OCI-LY1 (cell line): Measurements from ENCODE around the gene TECPR2.
A peak's percentile ranks its signal among the peaks of the same experiment; 100 is the strongest.

Experiments used
- H2AFZ ChIP-seq: fragments of 200-600 bp; sonication (generic), shearing (Covaris generic); 2 replicates; pipeline ENCODE4 v1.6.0; 2014; ENCODE audit warnings: antibody characterized with exemption, mild to moderate bottlenecking, low read length
- H3F3A ChIP-seq: fragments of 200-600 bp; sonication (generic), shearing (Covaris generic); 2 replicates; pipeline ENCODE4 v1.6.0; 2014; ENCODE audit warnings: mild to moderate bottlenecking, antibody characterized with exemption, low read length, moderate library complexity; ENCODE audit not compliant: insufficient read depth
- H3K27ac ChIP-seq: fragments of 200-600 bp; sonication (generic); 2 replicates; pipeline ENCODE4 v1.5.1; 2014; ENCODE audit warnings: low read length, mixed run types, mild to moderate bottlenecking, low read depth; ENCODE audit not compliant: poor library complexity, severe bottlenecking
- H3K27me3 ChIP-seq: fragments of 200-600 bp; sonication (generic); 2 replicates; pipeline ENCODE4 v1.6.0; 2014; ENCODE audit warnings: antibody characterized with exemption, mild to moderate bottlenecking, low read length, moderate library complexity; ENCODE audit not compliant: insufficient read depth
- H3K36me3 ChIP-seq: fragments of 200-600 bp; sonication (generic); 2 replicates; pipeline ENCODE4 v1.6.1; 2014; ENCODE audit warnings: mild to moderate bottlenecking, antibody characterized with exemption, low read length, moderate library complexity, mixed read lengths; ENCODE audit not compliant: insufficient read depth
- H3K4me1 ChIP-seq: fragments of 200-600 bp; sonication (generic); 2 replicates; pipeline ENCODE4 v1.5.1; 2014; ENCODE audit warnings: mild to moderate bottlenecking, low read length, moderate library complexity; ENCODE audit not compliant: insufficient read depth, severe bottlenecking
- H3K4me2 ChIP-seq: fragments of 200-600 bp; sonication (generic), shearing (Covaris generic); 2 replicates; pipeline ENCODE4 v1.6.1; 2014; ENCODE audit warnings: low read length
- H3K4me3 ChIP-seq: fragments of 200-600 bp; sonication (generic); 2 replicates; pipeline ENCODE4 v1.5.1; 2014; ENCODE audit warnings: low read length, low read depth, mild to moderate bottlenecking, mixed read lengths; ENCODE audit not compliant: poor library complexity, severe bottlenecking
- H3K79me2 ChIP-seq: fragments of 200-600 bp; shearing (Covaris generic); 2 replicates; pipeline ENCODE4 v1.6.1; 2016; ENCODE audit warnings: mixed run types, low read length, mixed read lengths; ENCODE audit not compliant: insufficient read depth
- H3K9ac ChIP-seq: fragments of 200-600 bp; sonication (generic), shearing (Covaris generic); 2 replicates; pipeline ENCODE4 v1.6.1; 2014; ENCODE audit warnings: mild to moderate bottlenecking, low read length, mixed read lengths
- H3K9me2 ChIP-seq: fragments of 200-600 bp; sonication (generic), shearing (Covaris generic); 2 replicates; pipeline ENCODE4 v1.6.1; 2014; ENCODE audit warnings: low read depth, mild to moderate bottlenecking, low read length, mixed read lengths
- H3K9me3 ChIP-seq: fragments of 200-600 bp; shearing (Covaris generic); 2 replicates; pipeline ENCODE4 v1.6.1; 2014; ENCODE audit warnings: low read length, mixed read lengths
- H4K20me1 ChIP-seq: fragments of 200-600 bp; sonication (generic), shearing (Covaris generic); 2 replicates; pipeline ENCODE4 v1.6.0; 2016; ENCODE audit warnings: mild to moderate bottlenecking, low read length; ENCODE audit not compliant: insufficient read depth
- EZH2 ChIP-seq: fragments of 200-600 bp; sonication (generic), shearing (Covaris generic); IDR thresholded peaks from 2 replicates; pipeline ENCODE4 v1.8.0; 2017; ENCODE audit warnings: borderline replicate concordance, mixed run types, mild to moderate bottlenecking, antibody characterized with exemption, low read length, moderate library complexity, mixed read lengths
- TF ChIP-seq, protein P1 (sequence below): fragments of 200-600 bp; sonication (generic), shearing (Covaris generic); IDR thresholded peaks from 2 replicates; pipeline ENCODE4 v1.5.1; 2017; ENCODE audit warnings: mild to moderate bottlenecking, antibody characterized with exemption, low read length, moderate library complexity, mixed read lengths

Gene TECPR2

DNA sequence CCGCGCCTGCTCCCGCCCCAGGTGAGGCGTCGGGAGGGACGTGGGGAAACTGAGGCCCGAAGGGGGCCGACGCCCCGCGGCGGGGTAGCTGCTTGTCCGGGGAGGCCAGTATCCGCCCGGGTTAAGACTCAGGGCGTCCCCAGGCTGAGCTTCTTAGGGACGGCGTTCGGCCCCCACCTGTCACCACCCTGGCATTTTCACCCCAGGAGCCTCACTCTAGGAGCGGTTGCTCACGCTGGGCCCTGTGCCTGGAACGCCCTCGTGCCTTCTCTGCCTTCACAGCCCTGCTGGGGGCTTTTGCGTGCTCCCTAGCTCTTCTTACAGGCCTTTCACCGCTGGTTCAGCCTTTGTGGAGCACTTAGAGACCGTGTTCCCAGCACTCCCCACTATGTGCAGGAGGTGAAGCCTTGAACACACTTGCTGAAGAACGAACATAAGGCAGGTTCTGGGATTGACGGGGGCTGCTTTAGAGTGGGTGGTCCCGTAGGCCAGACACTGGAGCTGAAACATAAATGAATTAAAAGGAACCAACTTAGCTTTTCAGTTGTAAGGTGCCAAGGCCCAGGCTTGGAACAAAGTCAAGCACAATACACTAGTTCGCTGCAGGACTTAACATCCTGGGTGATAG is 42.6 kb upstream of the TECPR2 start:
- Histone ChIP-seq H3F3A (no peaks in the 10 kb centered on the region), H2AFZ (no peak overlapping the region), H3K9me3 (no peaks in the 10 kb centered on the region), H3K79me2 (no peaks in the 10 kb centered on the region), H3K4me1 (peaks cover 44% of the 10 kb centered on the region), H3K4me2 (peak overlapping the region; percentile 70), H3K36me3 (no peaks in the 10 kb centered on the region), H4K20me1 (no peaks in the 10 kb centered on the region), H3K4me3 (peak overlapping the region; percentile 70), H3K9ac (peak overlapping the region; percentile 64), H3K27me3 (no peaks in the 10 kb centered on the region), H3K27ac (peak overlapping the region; percentile 48), H3K9me2 (no peaks in the 10 kb centered on the region)
- TF ChIP-seq, protein P1, sequence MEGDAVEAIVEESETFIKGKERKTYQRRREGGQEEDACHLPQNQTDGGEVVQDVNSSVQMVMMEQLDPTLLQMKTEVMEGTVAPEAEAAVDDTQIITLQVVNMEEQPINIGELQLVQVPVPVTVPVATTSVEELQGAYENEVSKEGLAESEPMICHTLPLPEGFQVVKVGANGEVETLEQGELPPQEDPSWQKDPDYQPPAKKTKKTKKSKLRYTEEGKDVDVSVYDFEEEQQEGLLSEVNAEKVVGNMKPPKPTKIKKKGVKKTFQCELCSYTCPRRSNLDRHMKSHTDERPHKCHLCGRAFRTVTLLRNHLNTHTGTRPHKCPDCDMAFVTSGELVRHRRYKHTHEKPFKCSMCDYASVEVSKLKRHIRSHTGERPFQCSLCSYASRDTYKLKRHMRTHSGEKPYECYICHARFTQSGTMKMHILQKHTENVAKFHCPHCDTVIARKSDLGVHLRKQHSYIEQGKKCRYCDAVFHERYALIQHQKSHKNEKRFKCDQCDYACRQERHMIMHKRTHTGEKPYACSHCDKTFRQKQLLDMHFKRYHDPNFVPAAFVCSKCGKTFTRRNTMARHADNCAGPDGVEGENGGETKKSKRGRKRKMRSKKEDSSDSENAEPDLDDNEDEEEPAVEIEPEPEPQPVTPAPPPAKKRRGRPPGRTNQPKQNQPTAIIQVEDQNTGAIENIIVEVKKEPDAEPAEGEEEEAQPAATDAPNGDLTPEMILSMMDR = no peak
- no peak for TF ChIP-seq EZH2

DNA sequence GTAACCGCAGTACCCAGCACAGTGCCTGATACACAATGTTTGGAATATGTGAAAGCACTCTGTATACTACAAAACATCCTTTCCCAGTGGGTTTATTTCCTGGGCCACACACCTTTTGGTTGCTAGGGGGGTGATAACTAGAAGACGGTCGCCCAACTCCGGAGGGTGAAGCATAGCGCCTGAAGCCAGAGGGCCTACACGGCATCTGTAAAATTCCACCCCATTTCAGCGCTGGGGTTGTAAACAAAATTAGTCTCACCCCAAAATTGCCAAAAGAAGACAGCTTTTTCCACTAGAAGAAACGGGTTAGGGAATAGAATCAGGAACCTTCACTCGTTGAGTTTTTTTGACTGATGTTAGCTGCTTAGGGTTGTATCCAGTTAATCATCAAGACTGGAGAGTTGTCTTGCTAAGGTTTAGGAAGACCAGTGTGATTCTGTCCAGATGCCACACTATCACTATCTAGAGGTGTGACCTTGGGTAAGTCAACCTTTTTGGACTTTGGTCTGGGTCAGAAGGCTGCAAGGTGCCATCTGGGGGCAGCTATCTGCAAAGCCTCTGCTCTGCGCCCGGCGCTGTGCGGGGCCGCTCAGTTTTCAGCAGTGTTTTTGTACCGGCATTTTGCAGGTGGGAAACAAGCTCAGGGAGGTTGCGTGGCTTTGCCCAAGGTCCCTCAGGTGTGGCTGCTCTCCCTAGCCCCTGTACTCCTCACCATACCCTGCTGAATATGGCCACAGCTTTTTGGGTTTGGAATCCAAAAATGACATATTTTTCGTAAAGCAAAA is 41.9 kb upstream of the TECPR2 start:
- no peaks in the 10 kb centered on the region for H3K27me3 ChIP-seq
- no peaks in the 10 kb centered on the region for H3K79me2 ChIP-seq
- peak overlapping the region; percentile 48 for H3K27ac ChIP-seq
- no peaks in the 10 kb centered on the region for H3K9me2 ChIP-seq
- H3K9ac ChIP-seq = peak overlapping the region; percentile 64
- H3K4me1 ChIP-seq = peaks cover 39% of the 10 kb centered on the region
- H4K20me1 ChIP-seq = no peaks in the 10 kb centered on the region
- H3K4me2 ChIP-seq = peak overlapping the region; percentile 70
- no peak overlapping the region for H2AFZ ChIP-seq
- H3K36me3 ChIP-seq = no peaks in the 10 kb centered on the region
- TF ChIP-seq, protein P1 = no peak
- TF ChIP-seq EZH2 = no peak
- H3K9me3 ChIP-seq = no peaks in the 10 kb centered on the region
- H3K4me3 ChIP-seq = peak overlapping the region; percentile 70
- H3F3A ChIP-seq = no peaks in the 10 kb centered on the region

DNA sequence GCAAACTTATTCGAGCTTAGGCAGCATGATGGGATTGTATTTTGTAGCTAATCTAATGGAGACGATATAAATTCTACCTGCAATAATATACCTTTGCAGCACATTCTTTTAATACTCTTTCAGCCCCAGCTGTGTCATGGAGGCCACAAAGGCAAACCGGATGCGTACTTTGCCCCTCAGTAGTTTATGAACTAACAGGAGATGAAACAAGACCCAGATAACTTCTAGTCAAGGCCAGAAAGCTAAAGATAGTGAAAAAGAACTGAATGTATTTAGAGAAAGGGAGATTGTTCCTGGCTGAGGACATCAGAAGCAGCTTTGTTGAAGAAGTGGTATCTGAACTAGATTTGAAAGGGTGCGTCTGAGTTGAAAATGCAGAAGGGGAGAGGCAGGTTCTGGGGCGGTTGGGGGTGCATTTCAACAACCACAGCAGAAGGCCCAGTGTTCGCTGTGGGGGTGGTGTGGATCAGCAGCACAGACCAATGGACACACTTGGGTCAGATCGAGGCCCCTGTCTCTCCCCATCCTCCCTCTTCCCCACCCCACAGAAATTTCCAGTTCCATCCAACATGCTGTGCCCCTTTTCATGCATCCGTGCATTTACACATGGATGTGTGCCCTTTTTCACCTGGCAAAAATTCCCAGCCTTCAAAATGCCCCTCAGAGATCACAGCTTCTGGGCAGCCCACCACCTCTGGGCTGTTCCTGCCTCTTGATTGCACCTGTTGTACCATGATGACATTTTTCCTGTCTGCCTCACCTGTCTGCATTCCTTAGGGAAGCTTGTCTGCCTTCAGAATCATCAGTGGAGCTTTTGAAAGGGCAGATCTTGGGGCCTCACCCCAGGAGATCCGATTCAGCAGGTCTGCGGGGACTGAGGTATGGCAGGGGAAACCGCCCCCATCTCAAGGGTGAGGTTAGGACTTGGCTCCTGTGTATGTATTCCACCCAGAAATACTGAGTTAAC is 41.0 kb upstream of the TECPR2 start:
- H2AFZ ChIP-seq = no peak overlapping the region
- H3K36me3 ChIP-seq = no peaks in the 10 kb centered on the region
- H3K27me3 ChIP-seq = no peaks in the 10 kb centered on the region
- no peaks in the 10 kb centered on the region for H3K9me3 ChIP-seq
- H3K9me2 ChIP-seq = no peaks in the 10 kb centered on the region
- peaks cover 31% of the 10 kb centered on the region for H3K4me1 ChIP-seq
- H3K4me3 ChIP-seq = no peak overlapping the region
- H3K27ac ChIP-seq = no peak overlapping the region
- H3K79me2 ChIP-seq = no peaks in the 10 kb centered on the region
- H3K4me2 ChIP-seq = no peak overlapping the region
- no peaks in the 10 kb centered on the region for H3F3A ChIP-seq
- no peak overlapping the region for H3K9ac ChIP-seq
- no peak for TF ChIP-seq EZH2
- TF ChIP-seq, protein P1 = no peak
- no peaks in the 10 kb centered on the region for H4K20me1 ChIP-seq
